ENCODE results near the gene NMNAT2.
"Not testable (repeated sequence)": the region's sequence is repeated elsewhere in the genome, so short reads cannot be mapped to it uniquely, and the experiment has no call there.

GRCh38 chr1:183401565-183401964 lies 16.6 kb downstream of the NMNAT2 start:
- TF ChIP-seq POLR2A (IDR thresholded peaks at IDR 0.05; ENCODE audit: control extremely low read depth in 1 of 2, low read depth in 2 of 2, low read length in 2 of 2); TCF12 (IDR thresholded peaks at IDR 0.05; ENCODE audit: low read depth, low read length); SIN3A (conservative IDR thresholded peaks at IDR 0.05 in 1 of 2, IDR thresholded peaks at IDR 0.05 in 1 of 2; ENCODE audit: low read depth in 1 of 2, low read length in 2 of 2): not testable (repeated sequence)
